Middle frontal gyrus (tissue), 1 donor: ENCODE results near the gene FOXB1.

Experiments
- DNase-seq: peaks from one replicate; pipeline ENCODE4 v3.0.0-alpha.2; 2015; ENCODE audit warnings: low spot score; ENCODE audit errors: extremely low spot score

The FOXB1 gene

GRCh38 chr15:59998950-59999611 lies 5.0 kb upstream of the FOXB1 start:
- no peak for DNase-seq

DNA sequence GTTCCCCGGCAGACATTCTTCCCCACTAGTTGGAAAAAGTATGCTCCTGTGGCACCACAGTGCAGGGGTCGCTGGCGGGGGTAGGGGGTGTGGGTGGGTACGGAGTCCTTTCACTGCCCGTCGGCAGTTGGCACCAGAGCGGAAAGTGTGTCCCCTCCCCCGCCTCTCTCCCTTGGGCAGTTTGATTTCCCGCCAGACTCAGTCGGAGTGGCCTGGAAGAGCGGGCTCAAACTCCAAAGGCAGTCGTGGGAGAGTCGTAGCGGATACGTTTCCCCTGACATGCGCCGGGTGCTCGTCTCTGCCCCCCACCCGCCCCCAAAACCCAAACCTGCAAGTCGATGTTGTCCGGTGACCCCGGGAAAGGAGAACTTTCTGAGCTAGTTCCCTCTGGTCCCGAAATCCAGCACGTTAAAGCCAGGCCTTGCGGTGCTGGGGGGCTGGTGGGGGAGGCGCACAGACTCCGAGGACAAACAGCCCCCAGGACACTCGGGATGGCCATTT lies 4.4 kb upstream of the FOXB1 start:
- DNase-seq = no peak

DNA sequence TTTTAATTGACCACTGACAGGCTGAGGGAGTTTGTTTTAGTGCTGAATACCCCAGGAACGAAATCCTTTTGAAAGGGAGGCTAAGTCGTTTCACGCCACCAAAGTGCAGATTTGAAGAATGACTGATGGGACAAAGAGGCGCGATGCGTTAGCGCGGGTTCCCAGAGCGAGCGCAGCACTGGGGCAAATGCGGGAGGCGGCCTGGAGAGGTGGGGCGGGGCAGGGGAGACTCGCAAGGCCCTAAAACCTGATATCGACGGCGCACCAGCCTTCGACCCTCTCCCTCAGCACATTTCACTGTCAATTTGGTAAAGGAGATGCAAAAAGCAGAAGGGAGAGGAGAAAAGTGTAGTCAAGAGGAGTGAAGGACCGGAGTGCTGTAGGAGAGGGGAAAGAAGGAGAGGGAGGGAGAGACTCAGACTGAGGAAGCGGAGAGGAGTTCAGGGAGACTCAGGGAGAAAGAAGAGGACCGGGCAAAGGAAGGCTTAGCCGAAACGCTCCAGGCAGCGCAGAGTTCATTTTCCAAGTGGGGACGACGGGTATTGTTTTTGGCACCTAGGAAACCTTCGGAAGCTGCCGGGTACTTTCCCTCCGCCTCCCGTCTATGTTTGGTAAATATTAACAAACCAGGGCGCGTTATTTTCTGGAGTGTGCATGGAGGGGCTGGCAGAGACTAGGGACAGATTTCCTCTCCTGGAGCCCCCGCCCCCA lies 3.8 kb upstream of the FOXB1 start:
- DNase-seq = no peak

GRCh38 chr15:60000824-60001609 lies 3.1 kb upstream of the FOXB1 start:
- no peak for DNase-seq

GRCh38 chr15:60001610-60002527 lies 2.2 kb upstream of the FOXB1 start:
- no peak for DNase-seq

DNA sequence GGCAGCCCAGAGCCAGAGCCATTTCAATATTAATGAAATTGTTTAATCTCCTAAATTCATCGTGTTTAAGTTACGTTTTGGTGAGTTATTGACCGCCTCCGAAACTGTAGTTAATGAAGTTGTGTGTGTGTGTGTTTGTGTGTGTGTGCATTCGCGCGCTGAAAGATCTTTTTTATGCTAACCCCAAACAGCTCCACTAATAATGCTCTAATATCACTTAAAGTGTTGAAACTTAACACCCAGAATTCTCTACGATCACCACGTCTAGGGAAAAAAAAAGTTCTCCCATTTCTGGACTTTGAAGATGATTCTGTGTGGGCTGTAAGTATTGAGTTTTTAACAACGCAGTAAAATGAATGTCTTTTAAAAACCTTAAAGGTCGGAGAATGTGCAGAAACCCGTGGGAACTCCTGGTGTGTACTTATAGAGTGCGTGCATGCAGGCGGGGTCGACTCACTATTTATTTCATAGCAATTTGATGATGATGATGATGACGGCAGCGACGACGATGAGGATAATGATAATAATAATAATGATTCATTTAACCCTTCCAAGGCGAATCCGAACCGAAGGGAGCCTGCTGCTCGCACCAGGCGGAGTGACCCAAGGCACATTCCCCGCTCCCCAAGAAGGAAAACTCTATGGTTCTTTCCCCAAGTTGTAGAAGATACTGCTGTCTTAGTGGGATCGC lies 1.4 kb upstream of the FOXB1 start:
- DNase-seq = no peak

GRCh38 chr15:60003243-60004008 lies 685 bp upstream of the FOXB1 start:
- no peak for DNase-seq

GRCh38 chr15:60004846-60005351 lies 788 bp downstream of the FOXB1 start:
- DNase-seq = no peak

- DNase-seq = no peak
Measured at GRCh38 chr15:60005352-60006202, 1.5 kb downstream of the FOXB1 start.

DNA sequence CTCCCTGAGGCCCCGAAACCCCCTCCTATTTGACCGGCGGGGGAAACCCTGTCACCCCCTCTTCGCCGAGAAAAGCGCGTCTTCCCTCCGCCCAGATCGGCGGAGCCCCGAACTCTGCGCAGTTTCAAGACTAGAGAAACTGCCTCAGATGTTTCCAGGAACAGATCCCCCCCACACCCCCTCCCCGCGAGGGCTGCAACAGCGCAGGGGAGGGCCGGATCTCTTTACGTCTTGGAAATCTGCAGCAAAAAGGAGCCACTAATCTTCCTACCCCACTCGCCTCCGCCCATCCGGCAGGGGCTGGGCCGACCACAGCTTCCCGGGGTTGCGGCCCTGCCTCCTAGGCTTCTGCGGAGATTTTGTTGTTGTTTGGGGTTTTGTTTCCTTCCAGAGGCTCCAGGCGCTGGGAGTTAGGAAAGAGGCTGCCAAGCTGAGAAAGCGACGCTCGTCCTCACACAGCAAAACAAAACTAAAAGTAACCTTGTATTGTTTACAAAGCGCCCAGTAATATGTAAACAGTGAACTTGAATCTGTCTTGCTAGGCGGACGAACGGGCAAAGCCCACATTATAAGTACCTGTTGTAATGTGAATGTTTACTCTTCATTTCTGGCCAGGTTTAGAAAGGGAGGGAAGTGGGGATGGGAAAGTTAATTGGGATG lies 2.2 kb downstream of the FOXB1 start:
- DNase-seq = no peak

GRCh38 chr15:60006873-60007272 lies 2.8 kb downstream of the FOXB1 start:
- DNase-seq = no peak

- no peak for DNase-seq
Measured at GRCh38 chr15:60009124-60009960, 5.2 kb downstream of the FOXB1 start.

- DNase-seq = no peak
Measured at GRCh38 chr15:60009980-60010732, 6.0 kb downstream of the FOXB1 start.

DNA sequence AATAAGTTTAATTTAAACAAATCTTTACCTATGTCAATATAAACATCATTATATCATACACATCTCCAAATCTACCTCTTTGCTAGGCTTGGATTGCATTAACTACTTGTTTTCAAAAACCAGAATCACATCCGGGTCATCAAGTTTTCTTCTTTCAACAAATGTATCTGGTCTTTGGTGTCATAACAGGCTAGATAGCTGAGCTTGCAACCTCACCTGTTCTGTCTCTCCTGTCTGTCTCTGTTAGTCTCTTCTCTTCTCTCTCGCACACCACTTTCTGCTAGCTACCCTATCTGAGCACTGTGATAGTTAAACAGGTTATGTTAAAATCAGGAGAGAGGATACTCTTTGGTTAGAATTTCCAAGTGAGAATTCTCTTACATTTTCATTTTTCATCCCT lies 6.7 kb downstream of the FOXB1 start:
- no peak for DNase-seq

DNA sequence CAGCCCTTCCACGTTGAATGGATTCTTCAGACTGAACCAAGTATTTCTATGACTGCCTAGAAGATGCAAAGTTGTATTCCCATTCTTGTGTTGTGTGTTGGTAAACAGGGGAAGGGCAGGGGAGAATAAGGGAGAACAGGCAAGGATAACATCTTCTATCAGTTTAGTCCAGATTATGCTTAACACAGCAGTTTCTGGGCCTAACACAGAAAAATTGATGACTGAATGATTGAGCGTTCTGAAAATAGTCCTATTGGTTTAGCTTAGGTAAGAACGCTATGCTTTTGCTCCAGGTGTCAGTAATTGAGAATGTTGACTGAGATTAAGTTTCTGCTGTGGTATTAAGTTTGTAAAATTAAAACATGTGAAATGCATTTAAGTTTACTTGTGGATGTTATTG lies 8.6 kb downstream of the FOXB1 start:
- no peak for DNase-seq
